ENCODE data around the gene STX3.

The STX3 gene

DNA sequence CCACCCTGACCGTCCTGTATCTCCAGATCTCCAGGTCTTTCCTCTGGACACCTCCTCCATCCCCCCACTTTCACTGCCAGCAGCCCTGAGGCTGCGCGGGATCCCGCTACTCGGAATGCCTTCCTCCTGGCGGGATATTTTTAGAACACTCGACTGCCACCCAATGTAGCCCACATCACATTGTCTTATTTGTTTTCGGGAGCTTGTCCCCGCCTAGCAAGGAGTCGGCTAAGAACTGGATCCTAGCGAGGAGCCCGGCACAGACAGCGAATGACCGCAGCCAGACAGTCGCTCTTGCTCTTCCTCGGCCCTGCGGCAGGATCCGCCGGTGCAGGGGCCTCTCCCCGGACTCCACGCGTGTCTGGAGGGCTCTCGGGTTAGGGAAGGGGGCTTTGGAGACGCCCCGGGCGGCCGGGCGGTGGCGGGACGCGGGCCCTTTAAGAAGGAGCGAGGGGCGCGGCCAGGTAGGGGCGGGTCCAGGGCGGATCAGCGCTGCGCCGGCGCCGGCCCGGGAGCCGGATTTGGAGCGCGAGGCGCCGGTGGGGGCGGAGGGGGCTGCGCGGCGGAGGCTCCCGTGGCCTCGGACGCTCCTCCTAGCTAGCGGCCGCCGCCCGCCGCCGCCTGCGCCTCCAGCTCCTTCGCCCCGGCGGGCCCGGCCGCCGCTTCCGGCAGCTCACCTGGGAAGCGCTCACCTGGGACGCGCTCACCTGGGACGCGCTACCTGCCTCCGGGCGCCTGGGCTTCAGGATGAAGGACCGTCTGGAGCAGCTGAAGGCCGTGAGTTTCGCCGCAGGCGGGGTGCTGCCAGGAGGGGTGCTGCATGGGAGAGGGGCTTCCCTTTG is at the start of gene STX3:
TSS of gene STX3 (plus strand) at position 518 of the 842 bp plus-strand sequence. CDS start at position 748, 230 bp downstream.
- DNase-seq: peak; percentile 77 to 83 (median 81)

DNA sequence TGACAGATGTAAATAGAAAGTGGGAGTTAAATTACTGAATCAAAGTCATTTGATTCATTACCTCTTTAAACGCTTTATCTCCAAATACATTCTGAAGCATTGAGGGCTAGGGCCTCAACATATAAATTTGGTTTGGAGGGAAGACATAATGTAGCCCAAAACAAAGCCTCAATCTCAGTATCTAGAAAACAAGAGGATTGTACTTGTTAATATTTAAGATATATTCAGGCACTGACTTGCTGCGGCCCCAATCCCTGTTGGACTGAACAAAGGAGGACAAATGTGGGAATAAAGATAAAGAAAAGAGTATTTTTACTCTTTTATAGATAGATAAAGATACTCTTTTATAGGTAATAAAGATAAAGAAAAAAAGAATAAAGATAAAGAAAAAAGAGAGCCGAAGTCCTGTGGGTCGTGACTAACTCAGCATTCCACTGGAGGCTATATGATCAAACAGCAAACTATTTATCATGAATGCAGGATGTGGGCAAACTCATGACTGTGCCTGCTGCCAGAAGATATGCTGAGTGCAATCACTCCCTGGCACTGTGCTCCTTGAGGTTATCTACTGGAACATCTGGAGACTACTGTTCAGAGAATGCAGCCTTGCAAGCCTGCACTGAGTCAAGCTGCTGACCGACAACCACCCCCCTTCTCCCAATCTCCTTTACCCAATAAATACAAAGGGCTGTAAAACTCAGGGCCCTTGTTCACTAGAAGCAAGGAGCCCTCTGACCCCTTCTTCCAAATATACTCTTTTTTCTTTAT is 48.5 kb upstream of the STX3 start:
- no peak for DNase-seq

DNA sequence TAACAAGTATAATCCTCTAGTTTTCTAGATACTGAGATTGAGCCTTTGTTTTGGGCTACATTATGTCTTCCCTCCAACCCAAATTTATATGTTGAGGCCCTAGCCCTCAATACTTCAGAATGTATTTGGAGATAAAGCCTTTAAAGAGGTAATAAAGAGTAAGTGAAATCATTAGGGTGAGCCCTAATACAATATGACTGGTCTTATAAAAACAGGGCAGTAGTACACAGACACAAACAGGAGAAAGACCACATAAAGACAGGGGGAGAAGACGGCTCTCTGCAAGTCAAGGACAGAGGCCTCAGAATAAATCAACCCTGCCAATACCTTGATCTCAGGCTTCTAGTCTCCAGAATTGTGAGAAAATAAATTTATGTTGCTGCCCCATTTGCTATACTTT is 47.8 kb upstream of the STX3 start:
- no peak for DNase-seq

DNA sequence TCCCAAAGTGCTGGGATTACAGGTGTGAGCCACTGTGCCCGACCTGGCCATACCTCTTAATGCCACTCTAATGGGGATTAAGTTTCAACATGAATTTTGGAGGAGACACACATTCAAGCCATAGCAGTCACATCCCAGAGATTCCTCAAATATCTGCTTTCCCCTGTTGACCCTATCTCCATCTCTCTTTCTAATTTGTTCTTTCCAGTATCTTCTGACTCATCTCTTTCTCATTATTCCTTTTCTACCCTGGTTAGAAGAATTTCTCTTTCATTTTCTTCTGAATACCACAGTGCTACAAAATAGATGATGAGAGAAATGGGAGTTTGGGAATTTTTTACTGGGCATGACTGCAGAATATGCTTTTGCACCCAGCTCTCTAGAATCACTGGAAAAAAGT is 46.6 kb upstream of the STX3 start:
- DNase-seq: no peak

DNA sequence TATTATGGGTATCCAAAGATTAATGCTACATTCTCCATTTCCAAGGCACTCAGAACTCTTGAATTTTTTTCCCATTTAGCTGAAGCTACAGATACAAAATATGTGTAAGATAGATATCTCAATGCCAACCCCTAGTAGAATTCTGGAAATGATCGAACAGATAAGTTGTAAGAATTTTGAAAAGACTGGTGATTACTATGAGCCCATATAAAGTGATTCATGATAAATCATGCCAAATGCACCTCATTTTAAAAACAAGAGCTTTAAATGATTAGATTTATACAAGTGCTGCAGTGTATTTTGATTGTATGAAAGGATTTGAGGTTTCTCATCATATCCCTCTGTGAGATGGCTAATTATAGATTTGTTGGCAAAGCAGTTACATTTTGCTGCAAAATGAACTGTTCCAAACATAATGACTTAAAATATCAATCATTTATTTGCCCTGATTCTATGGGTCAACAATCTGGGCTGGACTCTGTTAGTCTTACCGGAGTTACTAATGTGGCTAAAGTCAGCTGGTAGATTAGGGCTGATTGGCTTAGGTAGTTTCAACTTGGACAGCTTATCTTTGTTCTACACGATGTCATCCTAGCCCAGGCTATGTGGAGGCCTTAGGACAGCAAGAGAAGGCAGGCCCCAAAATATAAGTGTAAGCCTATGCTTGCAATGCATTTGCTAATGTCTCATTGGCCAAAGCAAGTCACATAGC is 44.9 kb upstream of the STX3 start:
- DNase-seq: no peak

DNA sequence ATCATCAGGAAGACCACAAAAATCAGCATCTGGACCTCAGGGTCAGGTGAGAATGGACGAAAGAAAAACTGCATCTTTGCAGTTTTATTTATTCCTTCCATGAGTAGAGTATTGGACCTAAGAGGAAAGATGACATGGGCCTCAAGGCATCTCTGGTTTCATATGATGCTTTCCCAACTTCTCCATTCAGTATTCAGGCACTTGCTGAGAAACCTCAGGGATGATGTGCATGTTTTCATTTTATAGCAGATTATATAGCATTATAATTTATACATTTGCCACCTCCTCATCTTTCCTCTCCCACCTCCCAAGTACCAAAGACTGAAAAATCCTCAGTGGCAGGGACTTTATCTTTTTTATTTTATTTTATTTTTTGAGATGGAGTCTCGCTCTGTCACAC is 41.4 kb upstream of the STX3 start, which contains the start of gene OR10V1:
TSS of gene OR10V1 (minus strand) at position 101 of the 400 bp plus-strand sequence. CDS start at position 101, 0 bp downstream.
- no peak for DNase-seq

DNA sequence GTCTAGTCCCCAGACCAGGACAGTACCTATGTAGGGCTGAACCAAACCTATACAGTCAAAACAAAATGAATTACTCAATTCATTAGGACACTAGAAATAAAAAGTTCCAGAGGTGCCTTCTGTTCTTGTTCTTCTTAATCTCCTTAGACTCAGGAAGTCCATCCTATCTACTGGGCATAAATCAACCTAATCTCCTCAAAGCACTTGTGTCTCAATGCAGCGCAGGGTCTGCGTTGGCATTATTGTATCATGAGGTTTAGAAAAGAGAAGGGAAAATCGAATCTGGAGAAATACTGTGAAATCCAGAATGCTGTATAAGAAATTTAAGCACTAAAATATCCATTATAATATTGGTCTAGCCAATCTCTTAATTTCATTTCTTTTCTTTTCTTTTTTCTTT is 39.1 kb upstream of the STX3 start:
- DNase-seq: no peak

DNA sequence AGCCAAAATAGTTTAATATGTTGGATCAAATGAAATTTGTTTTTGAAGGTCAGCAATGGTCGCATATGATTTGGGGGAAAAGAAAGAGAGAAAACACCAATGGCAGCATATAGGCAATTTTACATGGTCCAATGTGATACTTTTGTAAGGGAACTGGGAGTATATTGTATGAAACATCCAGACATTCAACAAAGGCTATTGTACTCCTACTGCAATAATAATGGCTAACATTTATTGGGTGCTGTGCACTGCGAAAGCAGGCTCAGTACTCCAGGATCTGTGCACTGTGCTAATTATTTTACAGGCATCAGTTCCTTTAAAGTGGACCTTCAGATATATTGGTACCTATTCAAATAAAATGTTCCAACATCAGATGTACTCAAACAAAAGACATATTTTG is 35.6 kb upstream of the STX3 start:
- DNase-seq: no peak

DNA sequence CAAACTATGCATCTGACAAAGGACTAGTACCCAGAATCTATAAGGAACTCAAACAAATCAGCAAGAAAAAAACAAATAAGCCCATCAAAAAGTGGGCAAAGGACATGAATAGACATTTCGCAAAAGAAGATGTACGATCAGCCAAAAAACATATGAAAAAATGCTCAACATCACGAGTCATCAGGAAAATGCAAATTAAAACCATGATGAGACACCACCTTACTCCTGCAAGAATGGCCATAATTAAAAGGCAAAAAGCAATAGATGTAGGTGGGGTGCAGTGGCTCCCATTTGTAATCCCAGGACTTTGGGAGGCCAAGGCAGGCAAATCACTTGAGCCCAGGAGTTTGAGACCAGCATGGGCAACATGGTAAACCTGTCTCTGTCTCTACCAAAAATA is 31.1 kb upstream of the STX3 start:
- no peak for DNase-seq

DNA sequence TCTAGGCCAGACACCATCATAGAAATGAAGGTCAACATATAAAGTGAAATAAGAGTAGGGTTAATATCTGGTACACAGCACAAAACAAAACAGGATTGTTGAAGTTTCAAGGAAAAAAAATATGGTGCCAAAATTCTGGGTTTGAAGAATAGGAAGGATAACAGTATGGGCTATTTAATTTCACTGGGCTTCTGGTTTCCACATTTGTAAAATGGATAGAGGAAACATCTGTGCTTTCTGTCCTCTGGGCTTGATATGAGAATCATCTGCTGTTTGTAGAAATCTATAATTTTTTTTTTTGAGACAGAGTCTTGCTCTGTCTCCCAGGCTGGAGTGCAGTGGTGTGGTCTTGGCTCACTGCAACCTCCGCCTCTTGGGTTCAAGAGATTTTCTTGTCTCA is 27.8 kb upstream of the STX3 start:
- DNase-seq: no peak

DNA sequence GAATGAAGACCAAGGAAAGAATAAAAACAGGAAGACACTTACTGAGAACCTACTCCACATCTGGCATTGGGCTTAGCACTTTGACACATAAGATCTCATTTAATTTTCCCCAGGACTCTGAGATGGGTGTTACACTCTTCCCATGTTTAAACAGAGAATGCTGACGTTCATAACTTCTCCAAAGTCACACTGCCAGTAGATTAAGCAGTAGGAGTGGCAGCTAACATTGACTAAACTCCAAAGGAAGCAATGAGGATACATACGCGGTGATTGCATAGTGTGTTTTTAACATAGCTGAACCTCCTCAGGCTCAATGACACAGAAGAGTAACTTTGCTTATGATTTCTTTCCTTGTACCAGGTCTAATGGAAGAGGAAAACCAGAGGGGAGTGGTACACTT is 27.0 kb upstream of the STX3 start:
- no peak for DNase-seq

DNA sequence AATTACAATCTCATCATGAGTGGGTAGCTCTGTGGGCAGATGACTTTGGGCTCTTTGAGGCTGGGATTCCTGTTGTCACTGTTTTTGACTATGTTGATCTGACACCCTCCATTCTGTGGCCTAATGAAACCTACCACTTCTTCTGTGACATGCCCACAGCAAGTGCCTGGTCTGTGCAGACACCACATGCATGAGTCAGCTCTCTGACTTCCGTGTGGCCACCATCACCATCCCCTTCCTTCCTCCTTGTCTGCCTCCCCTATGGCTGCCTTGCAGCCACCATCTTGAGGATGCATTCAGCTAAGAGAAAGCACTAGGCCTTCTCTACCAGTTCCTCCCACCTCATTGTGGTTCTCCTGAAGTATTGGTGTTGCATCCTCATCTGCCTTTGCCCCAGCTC is 26.3 kb upstream of the STX3 start:
- no peak for DNase-seq

DNA sequence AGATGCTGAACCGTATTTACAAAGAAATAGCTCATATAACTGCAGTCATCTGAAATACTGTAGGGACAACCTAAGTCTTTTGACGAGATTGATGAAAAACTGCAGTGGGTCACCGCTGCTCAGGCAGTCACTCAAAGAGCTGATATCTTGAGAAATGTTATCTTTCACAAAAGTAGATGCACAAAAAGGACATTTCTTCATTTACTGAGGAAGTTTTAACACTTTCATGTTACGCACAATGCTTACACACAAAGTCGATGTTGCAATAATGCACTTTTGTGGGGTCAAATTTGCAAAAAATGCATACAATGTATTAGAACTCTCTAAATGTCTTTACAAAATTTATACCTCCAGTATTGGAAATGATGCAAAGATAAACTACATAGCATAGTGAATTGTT is 25.3 kb upstream of the STX3 start:
- DNase-seq: no peak

DNA sequence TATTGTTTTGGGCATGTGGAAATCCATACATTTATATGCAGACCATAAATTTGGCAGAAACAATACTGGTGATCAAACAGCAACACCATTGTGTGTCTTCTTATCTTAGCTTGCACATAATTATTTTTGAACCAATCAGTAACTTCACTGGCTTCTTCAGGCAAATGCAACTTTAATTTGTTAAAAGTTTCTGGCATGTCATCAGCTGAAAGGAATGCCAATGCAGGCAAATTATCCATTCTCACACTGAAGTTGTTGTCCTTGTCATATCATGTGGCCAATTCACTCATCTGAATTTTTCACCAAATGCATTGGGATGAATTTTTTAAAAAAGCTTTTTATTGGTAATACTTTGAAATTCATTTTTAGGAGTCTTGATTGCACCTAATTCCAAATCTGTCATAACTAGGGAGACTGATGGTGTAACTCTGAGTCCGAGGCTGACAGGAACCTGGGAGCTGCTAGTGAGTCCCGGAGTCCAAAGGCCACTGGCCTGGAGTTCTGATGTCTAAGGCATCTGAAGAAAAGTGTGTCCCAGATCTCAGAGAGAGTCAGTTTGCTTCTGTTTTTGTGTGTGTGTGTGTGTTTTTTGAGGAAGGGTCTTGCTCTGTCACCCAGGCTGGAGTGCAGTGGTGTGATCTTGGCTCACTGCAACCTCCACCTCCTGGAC is 24.1 kb upstream of the STX3 start:
- no peak for DNase-seq

DNA sequence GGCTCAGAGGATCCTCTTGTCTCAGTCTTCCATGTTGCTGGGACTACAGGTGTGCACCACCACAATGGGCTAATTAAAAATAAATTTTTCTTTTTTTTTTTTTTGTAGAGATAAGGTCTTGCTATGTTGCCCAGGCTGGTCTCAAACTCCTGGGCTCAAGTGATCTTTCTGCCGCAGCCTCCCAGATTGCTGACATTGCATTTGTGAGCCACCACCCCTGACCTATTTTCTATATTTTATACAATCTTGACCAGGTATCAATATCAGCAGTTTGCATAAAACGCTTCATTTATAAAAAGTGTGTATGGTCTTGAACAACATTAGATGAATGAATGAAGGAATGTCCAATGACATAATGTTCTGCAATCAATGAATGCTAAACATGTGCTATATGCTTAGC is 9.1 kb upstream of the STX3 start:
- no peak for DNase-seq

DNA sequence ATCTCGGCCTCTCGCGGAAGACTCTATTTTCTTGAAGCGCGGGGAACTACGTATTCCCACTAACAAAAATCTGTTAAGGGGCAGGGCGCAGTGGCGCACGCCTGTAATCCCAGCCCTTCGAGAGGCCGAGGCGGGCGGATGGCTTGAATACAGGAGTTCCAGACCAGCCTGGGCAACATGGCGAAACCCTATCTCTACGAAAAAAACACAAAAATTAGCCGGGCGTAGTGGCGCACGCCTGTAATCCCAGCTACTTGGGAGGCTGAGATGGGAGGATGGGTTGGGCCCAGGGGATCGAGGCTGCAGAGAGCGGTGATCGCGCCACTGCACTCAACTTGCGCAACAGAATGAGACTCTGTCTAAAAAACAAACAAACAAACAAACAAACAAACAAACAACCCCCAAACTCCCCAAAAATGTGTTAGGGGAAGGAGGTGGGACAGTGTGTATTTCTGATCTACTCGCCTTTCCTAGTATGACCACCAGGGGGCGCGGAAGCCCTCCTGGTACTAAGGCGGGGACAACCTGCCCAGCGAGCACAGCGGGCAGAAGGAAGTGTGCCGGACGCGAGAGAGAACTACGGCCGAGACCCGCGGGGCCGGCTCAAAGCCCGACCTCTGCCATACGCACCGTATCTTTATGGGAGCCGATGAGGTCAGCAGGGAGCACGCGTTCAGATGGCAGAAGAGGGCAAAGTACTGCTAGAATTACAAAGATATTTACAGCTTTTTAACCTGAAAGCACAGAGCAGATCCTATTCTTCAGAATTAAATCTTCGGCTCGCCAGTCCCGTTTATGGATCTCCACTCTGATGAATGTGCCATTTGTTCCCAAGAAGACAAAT is 1.3 kb upstream of the STX3 start:
- peak; percentile 68 to 88 (median 78) for DNase-seq

DNA sequence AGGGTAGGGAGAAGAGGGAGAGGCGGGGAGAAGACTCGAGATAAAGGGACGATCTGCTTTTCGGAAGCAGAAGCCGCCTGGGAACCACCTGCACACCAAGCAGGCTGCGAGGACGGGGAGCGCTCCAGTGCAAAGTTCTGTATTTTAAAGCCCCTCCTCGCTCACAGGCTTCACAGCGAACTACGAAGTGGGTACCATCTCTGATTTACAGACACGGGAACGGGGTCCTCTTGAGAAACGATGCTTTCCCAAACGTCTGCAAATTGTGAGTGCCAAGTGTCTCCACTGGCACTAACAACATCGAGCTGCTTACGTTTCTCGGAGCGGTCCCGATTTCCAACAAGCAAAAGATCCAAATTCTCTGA is 700 bp upstream of the STX3 start:
- peak in 2 of 3 experiments; percentile 32 to 77 for DNase-seq

DNA sequence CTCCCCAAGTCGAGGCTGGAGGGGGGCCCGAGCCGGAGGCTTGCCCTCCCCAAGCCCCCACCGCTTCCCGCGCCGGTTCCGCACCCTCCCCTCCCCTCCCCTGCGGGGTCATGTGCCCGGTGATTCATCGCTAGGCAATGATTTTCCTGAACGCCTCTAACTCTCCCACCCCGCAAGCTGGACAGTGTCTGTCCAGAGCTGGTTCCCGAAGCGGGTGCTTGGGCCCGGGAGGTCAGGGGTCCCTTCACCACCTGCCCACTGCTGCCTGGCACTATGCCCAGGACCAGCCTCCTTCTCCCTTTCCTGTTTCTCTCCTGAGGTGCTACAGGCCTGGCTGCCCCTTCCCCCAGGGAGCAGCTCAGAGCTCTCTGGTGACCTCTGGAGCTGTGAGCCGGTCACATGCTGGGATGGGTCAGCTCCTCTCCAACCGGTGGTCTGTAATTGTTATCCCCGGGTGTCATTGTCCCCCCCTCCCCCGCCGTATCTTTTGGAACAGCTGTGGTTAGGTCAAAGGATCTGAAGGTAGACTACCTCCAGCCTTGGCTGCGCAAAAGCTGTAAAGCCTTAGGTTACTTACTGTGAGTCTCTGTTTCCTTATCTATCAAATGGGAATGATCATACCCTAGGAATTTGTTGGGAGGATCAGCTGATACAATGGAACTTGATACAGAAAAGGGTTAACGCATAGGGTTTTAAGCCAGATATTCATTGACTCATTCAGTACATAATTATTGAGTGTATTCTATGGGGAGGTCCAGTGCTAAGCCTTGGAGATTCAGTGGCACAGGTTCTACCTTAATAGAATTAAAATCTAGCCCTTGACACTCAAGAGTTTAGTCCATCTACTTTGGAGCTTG is 753 bp downstream of the STX3 start:
- DNase-seq: peak; percentile 18 to 83 (median 79)

DNA sequence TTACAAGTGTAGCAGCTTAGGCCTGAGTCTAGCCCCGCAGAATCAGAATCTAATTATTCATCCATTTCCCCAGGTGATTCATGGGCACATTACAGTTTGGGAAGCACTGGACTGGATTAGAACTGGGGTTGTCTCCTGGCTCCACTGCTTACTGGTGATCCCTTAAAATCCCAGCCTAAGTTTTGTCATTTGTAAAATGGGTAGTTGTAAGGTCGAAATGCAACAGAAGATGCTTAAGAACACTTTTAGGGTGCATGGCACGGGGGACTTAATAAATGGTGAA is 1.3 kb downstream of the STX3 start:
- DNase-seq: no peak

DNA sequence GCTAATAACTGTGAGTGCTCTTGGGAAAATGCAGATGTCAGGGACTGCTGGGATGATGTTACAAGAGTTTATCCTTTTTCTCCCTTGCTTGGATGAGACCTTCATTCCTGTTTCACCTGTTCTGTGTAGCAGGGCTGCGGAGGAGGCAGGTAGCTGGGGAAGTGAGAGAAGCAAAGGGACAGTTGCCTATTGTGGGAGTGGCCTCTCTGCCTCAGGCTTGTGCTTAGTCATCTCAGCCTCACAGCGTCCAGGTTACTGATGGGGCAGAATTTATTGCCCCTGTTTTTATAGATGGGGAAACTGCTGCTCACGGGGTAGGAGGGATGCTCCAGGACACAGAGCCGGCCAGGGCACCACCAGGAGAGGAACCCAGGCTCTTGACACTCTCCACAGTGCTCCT is 1.7 kb downstream of the STX3 start:
- DNase-seq: no peak

DNA sequence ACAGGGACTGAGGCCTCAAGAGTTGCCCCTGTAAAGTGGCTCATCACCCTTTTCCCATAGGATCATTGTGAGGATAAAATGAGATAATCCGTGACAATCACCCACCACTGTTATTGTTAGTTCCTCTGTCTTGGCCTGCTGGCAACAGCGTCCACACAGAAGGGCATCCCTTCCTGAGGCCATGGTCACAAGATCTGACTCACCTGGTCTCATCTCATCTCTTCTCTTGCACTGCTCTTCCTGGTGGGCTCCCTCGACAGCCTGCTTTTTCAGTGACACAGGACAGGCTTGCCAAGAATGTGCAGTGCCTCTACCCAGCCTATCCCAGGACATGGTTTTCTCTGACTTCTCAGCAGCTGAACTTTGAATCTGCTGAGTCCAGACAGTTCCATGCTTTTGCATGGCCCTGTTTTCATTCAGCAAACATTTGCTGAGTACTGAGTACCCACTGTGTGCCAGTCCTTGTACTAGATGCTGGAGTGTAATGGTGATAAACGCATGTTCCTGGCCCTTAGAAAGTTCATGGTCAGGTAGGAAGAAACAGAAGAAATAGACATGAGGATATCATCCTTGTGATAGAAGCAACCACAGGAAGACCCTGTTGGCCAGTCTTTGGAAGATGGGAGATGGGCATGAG is 3.3 kb downstream of the STX3 start:
- no peak for DNase-seq
